Dermis blood vessel endothelial cell (primary cell): ENCODE measurements around the gene SENP7. TPM values are rescaled to one million over a fixed set of nuclear protein-coding genes. Genes with fewer than 3 reads are reported as not detected.
"Not testable (repeated sequence)": the region's sequence is repeated elsewhere in the genome, so short reads cannot be mapped to it uniquely, and the experiment has no call there.

ENCODE experiments used
- DNase-seq: peaks from one replicate; pipeline ENCODE4 v3.0.0; 2010
- total RNA-seq: library from RNA; depleted of rRNA; stranded (reverse); fragments of >200 nt; gene quantifications from 2 replicates; pipeline ENCODE4 v1.2.3, GENCODE V29; 2014

SENP7 gene
- total RNA-seq, 1 donor from 2014 or later = 26.0 TPM

GRCh38 chr3:101527441-101527840 is 14.4 kb upstream of the SENP7 start:
- DNase-seq = no peak

GRCh38 chr3:101521211-101521701 is 8.2 kb upstream of the SENP7 start:
- peak; percentile 81 for DNase-seq

DNA sequence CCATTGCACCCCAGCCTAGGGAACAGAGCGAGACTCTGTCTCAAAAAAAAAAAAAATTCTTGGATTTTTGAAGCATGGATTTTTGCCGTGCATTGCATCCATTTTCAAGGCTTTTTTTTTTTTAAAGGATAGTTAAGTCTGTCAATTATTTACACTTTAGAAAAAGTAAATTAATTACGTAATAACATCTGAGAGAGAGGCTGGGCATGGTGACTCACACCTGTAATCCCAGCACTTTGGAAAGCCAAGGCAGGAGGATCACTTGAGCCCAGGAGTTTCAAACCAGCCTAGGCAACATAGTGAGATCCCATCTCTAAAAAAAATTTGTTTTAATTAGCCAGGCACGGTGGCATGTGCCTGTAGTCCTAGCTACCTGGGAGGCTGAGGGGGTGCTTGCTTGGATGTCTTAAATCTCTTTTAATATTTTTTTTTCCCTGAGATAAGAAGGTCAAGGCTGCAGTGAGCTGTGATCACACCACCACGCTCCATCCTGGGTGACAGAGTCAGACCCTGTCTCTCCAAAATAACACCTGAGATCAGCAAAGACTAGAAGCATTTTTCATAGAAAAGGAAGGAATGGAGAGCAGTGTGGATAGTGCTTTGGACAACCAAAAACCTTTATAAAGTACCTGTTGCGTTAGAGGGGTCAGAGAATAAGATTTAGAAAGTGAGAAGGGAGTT is 6.8 kb upstream of the SENP7 start:
- no peak for DNase-seq

DNA sequence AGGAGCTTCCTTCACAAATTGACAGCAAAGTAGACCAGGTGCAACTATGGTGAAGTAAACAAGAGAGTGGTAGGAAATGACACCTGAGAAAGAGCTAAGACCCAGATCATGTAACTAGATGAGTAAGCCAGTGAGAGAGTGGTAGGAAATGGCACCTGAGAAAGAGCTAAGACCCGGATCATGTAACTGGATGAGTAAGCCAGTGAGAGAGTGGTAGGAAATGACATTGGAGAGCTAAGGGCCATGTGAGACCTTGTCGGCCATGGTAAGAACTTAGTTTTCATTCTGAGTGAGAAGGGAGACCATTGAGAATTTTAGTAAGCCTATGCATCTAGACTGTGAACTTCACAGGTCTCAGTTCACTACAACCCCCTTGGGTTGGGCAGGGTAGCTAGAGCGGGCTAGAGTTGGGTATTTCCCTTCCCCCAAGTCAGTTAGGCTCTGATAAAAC is 5.4 kb upstream of the SENP7 start:
- peak; percentile 32 for DNase-seq

- DNase-seq = no peak
Observed at GRCh38 chr3:101513419-101513986, 491 bp upstream of the SENP7 start.

DNA sequence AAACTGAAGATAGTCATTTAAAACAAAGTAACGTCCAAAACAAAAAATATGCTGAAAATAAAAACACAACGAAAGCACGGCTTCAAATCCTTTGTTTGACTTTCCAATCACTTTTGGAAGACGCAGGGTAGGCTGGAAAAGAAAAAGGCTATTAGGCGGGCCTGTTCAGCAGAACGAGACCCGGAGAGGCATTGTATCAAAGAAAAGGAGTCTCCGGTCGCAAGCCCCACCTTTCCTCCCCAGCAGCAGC is 691 bp downstream of the SENP7 start:
- no peak for DNase-seq

DNA sequence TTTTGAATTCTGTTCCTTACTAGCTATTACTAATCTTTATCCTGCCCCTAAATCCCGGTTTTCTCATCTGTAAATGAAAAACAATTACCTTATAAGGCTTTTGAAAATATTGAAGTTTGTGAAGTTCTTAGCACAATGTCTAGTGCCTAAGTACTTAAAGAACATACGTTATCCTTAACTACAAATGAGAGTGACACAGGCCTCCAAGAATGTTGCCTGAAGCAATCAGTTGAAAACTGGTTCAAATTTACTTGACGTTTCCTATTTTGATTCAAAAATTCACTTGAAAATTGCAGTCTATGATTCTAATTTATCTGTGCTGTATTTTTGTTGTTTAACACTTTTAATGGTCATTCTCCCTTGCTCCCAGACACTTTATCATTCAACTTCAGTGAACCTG is 3.2 kb downstream of the SENP7 start:
- DNase-seq = no peak

DNA sequence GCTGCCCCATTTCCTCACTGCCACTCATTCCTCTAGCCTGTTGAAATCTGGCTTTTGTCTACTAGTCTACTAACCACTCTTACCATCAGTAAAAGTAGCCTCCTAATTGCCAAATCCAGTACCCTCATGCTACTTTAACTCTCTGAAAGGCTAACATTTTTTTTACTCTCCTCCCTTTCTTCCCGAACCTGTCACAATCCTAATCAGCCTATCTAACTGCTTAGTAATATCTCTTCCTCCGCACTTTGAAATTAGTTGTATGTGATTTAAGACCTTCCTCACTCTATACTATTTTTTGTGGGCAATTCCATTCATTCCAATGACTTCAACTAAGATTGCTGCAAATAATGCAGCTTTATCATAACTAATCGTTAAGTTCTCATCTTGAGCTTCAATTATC is 3.7 kb downstream of the SENP7 start:
- no peak for DNase-seq

GRCh38 chr3:101501783-101502182 is 11.2 kb downstream of the SENP7 start:
- no peak for DNase-seq

- no peak for DNase-seq
Observed at GRCh38 chr3:101500208-101500607, 12.8 kb downstream of the SENP7 start.

GRCh38 chr3:101497803-101498202 is 15.2 kb downstream of the SENP7 start:
- DNase-seq = no peak

GRCh38 chr3:101495552-101495951 is 17.5 kb downstream of the SENP7 start:
- peak; percentile 23 for DNase-seq

- peak; percentile 46 for DNase-seq
Observed at GRCh38 chr3:101484805-101485620, 28.0 kb downstream of the SENP7 start.

DNA sequence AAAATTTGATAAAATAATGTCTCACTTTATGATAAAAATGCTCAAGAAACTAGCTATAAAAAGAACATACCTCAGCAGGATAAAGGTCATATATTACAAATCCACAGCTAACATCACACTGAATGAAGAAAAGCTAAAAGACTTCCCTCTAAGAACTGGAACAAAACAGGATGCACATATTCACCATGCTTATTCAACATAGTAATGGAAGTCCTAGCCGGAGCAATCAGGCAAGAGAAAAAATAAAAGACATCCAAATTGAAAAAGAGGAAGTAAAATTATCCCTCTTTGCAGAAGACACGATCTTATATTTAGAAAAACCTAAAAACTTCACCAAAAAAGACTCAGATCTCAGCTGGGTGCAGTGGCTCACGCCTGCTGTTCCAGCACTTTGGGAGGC is 34.0 kb downstream of the SENP7 start:
- DNase-seq = no peak

DNA sequence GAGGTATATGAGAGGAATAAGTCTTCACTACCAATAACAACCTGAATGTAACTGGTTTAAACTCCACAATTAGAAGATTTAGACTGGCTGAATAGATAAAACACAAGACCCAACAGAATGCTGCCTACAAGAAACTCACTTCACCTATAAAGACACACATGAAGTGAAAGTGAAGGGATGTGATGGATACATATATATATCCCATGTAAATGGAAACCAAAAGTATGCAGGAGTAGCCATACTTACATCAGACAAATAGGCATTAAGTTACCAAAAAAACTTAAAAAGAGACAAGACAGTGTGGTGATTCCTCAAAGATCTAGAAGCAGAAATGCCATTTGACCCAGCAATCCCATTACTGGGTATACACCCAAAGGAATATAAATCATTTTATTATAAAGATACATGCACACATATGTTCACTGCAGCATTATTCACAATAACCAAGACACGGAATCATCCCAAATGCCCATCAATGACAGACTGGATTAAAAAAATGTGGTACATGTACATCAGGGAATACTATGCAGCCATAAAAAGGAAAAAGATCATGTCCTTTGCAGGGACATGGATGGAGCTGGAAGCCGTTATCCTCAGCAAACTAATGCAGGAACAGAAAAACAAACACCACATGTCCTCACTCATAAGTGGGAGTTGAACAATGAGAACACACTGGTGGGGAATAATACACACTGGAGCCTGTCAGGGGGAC is 38.0 kb downstream of the SENP7 start:
- not testable (repeated sequence) for DNase-seq

DNA sequence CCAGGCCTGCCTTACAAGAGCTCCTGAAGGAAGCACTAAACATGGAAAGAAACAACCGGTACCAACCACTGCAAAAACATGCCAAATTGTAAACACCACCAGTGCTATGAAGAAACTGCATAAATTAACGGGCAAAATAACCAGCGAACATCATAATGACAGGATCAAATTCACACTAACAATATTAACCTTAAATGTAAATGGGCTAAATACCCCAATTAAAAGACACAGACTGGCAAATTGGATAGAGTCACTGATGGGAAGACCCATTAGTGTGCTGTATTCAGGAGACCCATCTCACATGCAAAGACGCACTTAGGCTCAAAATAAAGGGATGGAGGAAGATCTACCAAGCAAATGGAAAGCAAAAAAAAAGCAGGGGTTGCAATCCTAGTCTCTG is 44.3 kb downstream of the SENP7 start:
- DNase-seq = not testable (repeated sequence)

- not testable (repeated sequence) for DNase-seq
Observed at GRCh38 chr3:101467310-101467663, 45.7 kb downstream of the SENP7 start.

DNA sequence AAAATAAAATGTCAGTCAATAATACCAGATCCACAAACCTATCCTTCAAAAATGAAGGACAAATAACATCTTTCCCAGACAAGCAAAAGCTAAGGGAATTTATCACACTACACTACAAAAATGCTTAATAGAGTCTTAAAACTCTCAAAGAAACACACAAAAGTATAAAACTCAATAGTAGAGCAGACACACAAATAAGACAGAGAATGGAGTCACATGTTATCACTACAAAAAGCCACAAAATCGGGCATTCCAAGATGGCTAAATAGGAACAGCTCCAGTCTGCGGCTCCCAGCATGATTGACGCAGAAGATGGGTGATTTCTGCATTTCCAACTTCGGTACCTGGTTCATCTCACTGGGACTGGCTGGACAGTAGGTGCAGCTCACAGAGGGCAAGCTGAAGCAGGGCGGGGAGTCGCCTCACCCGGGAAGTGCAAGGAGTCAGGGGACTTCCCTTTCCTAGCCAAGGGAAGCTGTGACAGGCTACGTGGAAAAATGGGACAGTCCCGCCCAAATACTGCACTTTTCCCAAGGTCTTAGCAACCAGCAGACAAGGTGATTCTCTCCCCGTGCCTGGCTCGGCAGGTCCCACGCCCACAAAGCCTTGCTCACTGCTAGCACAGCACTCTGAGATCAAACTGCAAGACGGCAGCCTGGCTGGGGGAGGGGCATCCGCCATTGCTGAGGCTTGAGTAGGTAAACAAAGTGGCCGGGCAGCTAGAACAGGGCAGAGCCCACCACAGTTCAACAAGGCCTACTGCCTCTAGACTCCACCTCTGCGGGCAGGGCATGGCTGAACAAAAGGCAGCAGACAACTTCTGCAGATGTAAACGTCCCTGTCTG is 46.3 kb downstream of the SENP7 start:
- peak; percentile 4 for DNase-seq

GRCh38 chr3:101464235-101464634 is 48.8 kb downstream of the SENP7 start:
- no peak for DNase-seq

DNA sequence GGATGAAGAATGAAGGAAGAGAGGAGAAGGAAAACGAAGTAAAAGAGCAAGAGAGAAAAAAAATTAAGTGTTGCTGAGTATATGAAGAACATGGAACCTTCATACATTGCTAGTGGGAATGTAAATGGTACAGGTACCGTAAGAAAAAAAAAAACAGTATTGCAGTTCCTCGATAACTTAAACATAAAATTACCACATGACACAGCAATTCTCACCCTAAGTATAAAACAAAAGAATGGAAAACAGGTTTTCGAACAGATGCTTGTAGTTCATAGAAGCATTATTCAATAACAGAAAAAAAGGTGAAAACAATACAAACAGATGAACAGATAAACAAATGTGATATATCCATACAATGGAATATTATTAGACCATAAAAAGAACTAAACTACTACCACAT is 51.6 kb downstream of the SENP7 start:
- DNase-seq = no peak

DNA sequence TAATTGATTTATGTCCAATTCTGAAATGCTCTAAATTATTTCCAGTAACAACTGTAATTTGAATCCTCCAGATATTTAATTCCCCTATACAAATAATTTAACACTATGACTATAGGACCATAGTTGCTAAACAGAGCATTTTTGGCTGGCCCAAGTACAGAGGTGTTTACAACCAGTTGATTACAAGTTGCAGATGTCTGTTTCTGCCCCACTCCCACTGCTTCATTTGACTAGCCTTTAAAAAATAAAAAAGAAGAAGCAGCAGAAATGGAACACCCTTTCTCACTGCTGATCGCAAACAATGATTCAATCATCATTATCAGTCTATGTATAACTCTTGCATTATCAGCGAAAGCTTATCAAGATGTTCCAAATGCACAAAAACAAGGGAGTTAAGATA is 54.6 kb downstream of the SENP7 start:
- no peak for DNase-seq

DNA sequence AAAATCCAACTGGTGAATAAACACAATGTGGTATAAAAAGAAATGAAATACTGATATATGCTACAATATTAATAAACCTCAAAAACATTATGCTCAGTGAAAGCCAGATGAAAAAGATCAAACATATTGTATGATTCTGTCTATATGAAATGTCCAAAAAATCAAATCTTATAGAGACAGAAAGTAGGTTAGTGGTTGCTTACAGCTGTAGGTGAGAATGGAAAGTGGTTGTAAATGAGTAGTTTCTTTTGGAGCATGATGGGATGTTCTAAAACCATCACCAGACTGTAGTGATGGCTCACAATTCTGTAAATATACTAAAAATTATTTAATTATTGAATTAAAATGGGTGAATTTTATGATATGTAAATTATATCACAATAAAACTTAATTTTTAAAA is 58.4 kb downstream of the SENP7 start:
- DNase-seq = no peak
